Ishikawa (cell line): ENCODE data around the gene C4A.

Experiments
- CEBPB ChIP-seq: IDR thresholded peaks from 2 replicates; pipeline ENCODE4 v1.6.1; 2012
- CREB1 ChIP-seq: IDR thresholded peaks from 2 replicates; pipeline ENCODE4 v1.6.1; 2012; ENCODE audit warnings: low read depth
- EGR1 ChIP-seq: IDR thresholded peaks from 2 replicates; pipeline ENCODE4 v1.6.1; 2012
- EP300 ChIP-seq: IDR thresholded peaks from 2 replicates; pipeline ENCODE4 v1.6.1; 2012; ENCODE audit warnings: borderline replicate concordance
- FOXM1 ChIP-seq: IDR thresholded peaks from 2 replicates; pipeline ENCODE4 v1.6.1; 2012; ENCODE audit warnings: low read depth, borderline replicate concordance
- NFIC ChIP-seq: IDR thresholded peaks from 2 replicates; pipeline ENCODE4 v1.6.1; 2012
- RAD21 ChIP-seq: IDR thresholded peaks from 2 replicates; pipeline ENCODE4 v1.6.1; 2012; ENCODE audit warnings: low read depth
- REST ChIP-seq: IDR thresholded peaks from 2 replicates; pipeline ENCODE4 v1.6.1; 2012; ENCODE audit warnings: low read depth, mild to moderate bottlenecking
- TAF1 ChIP-seq: IDR thresholded peaks from 2 replicates; pipeline ENCODE4 v1.6.1; 2012; ENCODE audit warnings: low read depth, mild to moderate bottlenecking
- TCF12 ChIP-seq: IDR thresholded peaks from 2 replicates; pipeline ENCODE4 v1.6.1; 2012; ENCODE audit warnings: low read depth
- TEAD4 ChIP-seq: IDR thresholded peaks from 2 replicates; pipeline ENCODE4 v1.6.1; 2012
- YY1 ChIP-seq: IDR thresholded peaks from 2 replicates; pipeline ENCODE4 v1.6.1; 2012; ENCODE audit warnings: low read depth
- ZBTB7A ChIP-seq: IDR thresholded peaks from 2 replicates; pipeline ENCODE4 v1.6.1; 2012; ENCODE audit warnings: low read depth
- TF ChIP-seq, protein P1 (sequence below): IDR thresholded peaks from 2 replicates; pipeline ENCODE4 v1.6.1; 2012
- TF ChIP-seq, protein P2 (sequence below): IDR thresholded peaks from 2 replicates; pipeline ENCODE4 v1.6.1; 2012

Gene C4A

DNA sequence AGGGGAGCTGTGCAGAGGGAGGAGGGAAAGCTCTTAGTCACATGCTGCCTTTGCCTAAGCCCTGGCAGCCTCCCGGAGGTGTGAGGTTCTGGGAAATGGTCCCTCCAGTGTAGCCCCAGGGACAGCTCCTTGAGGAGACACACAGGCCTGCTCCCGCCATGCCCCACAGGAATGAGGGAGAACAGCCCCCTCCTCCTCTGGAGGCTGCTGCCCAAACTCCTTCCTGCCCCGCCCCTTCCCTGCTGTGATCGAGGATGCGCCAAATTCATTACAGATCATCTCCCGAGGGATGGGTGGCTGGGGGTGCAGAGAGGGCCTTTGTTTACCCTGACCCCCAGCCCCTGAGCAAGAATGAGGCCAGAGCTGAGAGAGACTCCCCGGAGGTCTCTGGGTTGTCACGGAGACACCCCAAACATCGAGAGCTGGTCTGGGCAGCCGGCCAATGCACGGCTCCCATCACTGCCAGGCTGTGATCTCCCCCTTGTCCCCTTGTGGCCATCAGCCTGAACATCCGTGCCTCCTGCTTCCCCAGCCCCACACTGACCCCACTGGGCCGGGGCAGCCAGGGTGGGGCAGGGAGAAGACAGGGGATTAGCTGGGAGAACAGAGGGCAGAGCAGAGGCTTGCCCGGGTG lies 64.7 kb downstream of the C4A start:
- TF ChIP-seq, protein P1, sequence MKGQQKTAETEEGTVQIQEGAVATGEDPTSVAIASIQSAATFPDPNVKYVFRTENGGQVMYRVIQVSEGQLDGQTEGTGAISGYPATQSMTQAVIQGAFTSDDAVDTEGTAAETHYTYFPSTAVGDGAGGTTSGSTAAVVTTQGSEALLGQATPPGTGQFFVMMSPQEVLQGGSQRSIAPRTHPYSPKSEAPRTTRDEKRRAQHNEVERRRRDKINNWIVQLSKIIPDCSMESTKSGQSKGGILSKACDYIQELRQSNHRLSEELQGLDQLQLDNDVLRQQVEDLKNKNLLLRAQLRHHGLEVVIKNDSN = no peak
- no peak for TF ChIP-seq TAF1
- TF ChIP-seq FOXM1 = no peak
- no peak for TF ChIP-seq YY1
- TF ChIP-seq EGR1 = no peak
- TF ChIP-seq CEBPB = no peak
- TF ChIP-seq REST = no peak
- no peak for TF ChIP-seq TEAD4
- TF ChIP-seq CREB1 = no peak
- TF ChIP-seq NFIC = 0 out of 2 replicates have a peak, but pooled peaks have one; percentile 11
- no peak for TF ChIP-seq TCF12
- no peak for TF ChIP-seq EP300
- TF ChIP-seq, protein P2, sequence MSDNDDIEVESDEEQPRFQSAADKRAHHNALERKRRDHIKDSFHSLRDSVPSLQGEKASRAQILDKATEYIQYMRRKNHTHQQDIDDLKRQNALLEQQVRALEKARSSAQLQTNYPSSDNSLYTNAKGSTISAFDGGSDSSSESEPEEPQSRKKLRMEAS = peak; percentile 49
- no peak for TF ChIP-seq RAD21
- TF ChIP-seq ZBTB7A = no peak

GRCh38 chr6:32047084-32047478 lies 65.2 kb downstream of the C4A start:
- TF ChIP-seq NFIC (no peak), FOXM1 (no peak), ZBTB7A (no peak), TAF1 (no peak), YY1 (no peak), TCF12 (no peak), CEBPB (no peak), EP300 (no peak), REST (no peak)

- no peak for TF ChIP-seq ZBTB7A
- TF ChIP-seq CREB1 = no peak
- no peak for TF ChIP-seq NFIC
- TF ChIP-seq EP300 = no peak
- TF ChIP-seq FOXM1 = no peak
- TF ChIP-seq CEBPB = no peak
- TF ChIP-seq, protein P2 = no peak
- TF ChIP-seq TCF12 = no peak
- no peak for TF ChIP-seq TAF1
- no peak for TF ChIP-seq TEAD4
- no peak for TF ChIP-seq REST
- no peak for TF ChIP-seq RAD21
- TF ChIP-seq, protein P1 = no peak
- TF ChIP-seq EGR1 = no peak
Observed at GRCh38 chr6:32047539-32047854, 65.6 kb downstream of the C4A start.

GRCh38 chr6:32047855-32048766 lies 66.3 kb downstream of the C4A start:
- TF ChIP-seq RAD21 (peak; percentile 63), YY1 (no peak), TEAD4 (peak; percentile 59)
- TF ChIP-seq, protein P1 = no peak
